Measurements from ENCODE around the gene C10orf90. TPM values are rescaled to one million over a fixed set of nuclear protein-coding genes. Genes with fewer than 3 reads are reported as not detected.
"Not testable (repeated sequence)": the region's sequence is repeated elsewhere in the genome, so short reads cannot be mapped to it uniquely, and the experiment has no call there.

Gene C10orf90
- total RNA-seq, 1 donor from 2014 or later: 0.89 TPM

- Mint-ChIP-seq H3K36me3 (ENCODE audit: low read depth) (peaks cover 19% of the 10 kb centered on the region), H3K4me3 (peak within 1 kb of the TSS; percentile 97), H3K9me3 (peaks cover 10% of the 10 kb centered on the region), H3K4me1 (peaks cover 66% of the 10 kb centered on the region), H3K27me3 (ENCODE audit: low read depth) (peaks cover 27% of the 10 kb centered on the region), H3K27ac (ENCODE audit: unreplicated experiment) (peak within 1 kb of the TSS; percentile 96)
- DNase-seq (ENCODE audit: low read depth, low spot score): peak; percentile 33
- TF ChIP-seq CTCF (conservative IDR thresholded peaks at IDR 0.05): no peak
These were observed 282.3 kb downstream of the C10orf90 start, which contains the start of gene ADAM12 for GRCh38 chr10:126387931-126388911. TSS of gene ADAM12 (minus strand) at chr10:126388477. CDS start at chr10:126388145, 332 bp downstream.

- H3K27me3 Mint-ChIP-seq (ENCODE audit: low read depth): peaks cover 27% of the 10 kb centered on the region
- peaks cover 10% of the 10 kb centered on the region for H3K9me3 Mint-ChIP-seq
- DNase-seq (ENCODE audit: low read depth, low spot score): peak; percentile 74
- H3K36me3 Mint-ChIP-seq (ENCODE audit: low read depth): peaks cover 25% of the 10 kb centered on the region
- peak overlapping the region; percentile 87 for H3K27ac Mint-ChIP-seq (ENCODE audit: unreplicated experiment)
- TF ChIP-seq CTCF (conservative IDR thresholded peaks at IDR 0.05): peak; percentile 92
- H3K4me1 Mint-ChIP-seq: peaks cover 62% of the 10 kb centered on the region
- peak overlapping the region; percentile 97 for H3K4me3 Mint-ChIP-seq
These were observed 283.2 kb downstream of the C10orf90 start for GRCh38 chr10:126387041-126387921.

GRCh38 chr10:126384269-126384873, 286.1 kb downstream of the C10orf90 start:
- H3K27me3 Mint-ChIP-seq (ENCODE audit: low read depth): peaks cover 20% of the 10 kb centered on the region
- H3K36me3 Mint-ChIP-seq (ENCODE audit: low read depth): peaks cover 37% of the 10 kb centered on the region
- peaks cover 41% of the 10 kb centered on the region for H3K4me1 Mint-ChIP-seq
- peaks cover 10% of the 10 kb centered on the region for H3K9me3 Mint-ChIP-seq
- no peak for DNase-seq (ENCODE audit: low read depth, low spot score)
- peak overlapping the region; percentile 97 for H3K4me3 Mint-ChIP-seq
- no peak overlapping the region for H3K27ac Mint-ChIP-seq (ENCODE audit: unreplicated experiment)
- TF ChIP-seq CTCF (conservative IDR thresholded peaks at IDR 0.05): no peak

GRCh38 chr10:126380352-126381076, 290.0 kb downstream of the C10orf90 start:
- no peak for TF ChIP-seq CTCF (conservative IDR thresholded peaks at IDR 0.05)
- no peak overlapping the region for H3K27ac Mint-ChIP-seq (ENCODE audit: unreplicated experiment)
- H3K36me3 Mint-ChIP-seq (ENCODE audit: low read depth): peaks cover 46% of the 10 kb centered on the region
- no peaks in the 10 kb centered on the region for H3K27me3 Mint-ChIP-seq (ENCODE audit: low read depth)
- H3K4me1 Mint-ChIP-seq: peaks cover 21% of the 10 kb centered on the region
- peaks cover 15% of the 10 kb centered on the region for H3K9me3 Mint-ChIP-seq
- DNase-seq (ENCODE audit: low read depth, low spot score): no peak
- no peak overlapping the region for H3K4me3 Mint-ChIP-seq

- not testable (repeated sequence) for H3K27ac Mint-ChIP-seq (ENCODE audit: unreplicated experiment); H3K4me1 Mint-ChIP-seq; DNase-seq (ENCODE audit: low read depth, low spot score); H3K4me3 Mint-ChIP-seq; H3K27me3 Mint-ChIP-seq (ENCODE audit: low read depth)
- Mint-ChIP-seq H3K9me3 (peaks cover 18% of the 10 kb centered on the region), H3K36me3 (ENCODE audit: low read depth) (peaks cover 52% of the 10 kb centered on the region)
These were observed 291.3 kb downstream of the C10orf90 start for GRCh38 chr10:126379166-126379565.

Data from neural crest cell (in vitro differentiated cells).